ENCODE results near the gene ELL2. TPM values are rescaled to one million over a fixed set of nuclear protein-coding genes. Genes with fewer than 3 reads are reported as not detected.
"Not testable (repeated sequence)": the region's sequence is repeated elsewhere in the genome, so short reads cannot be mapped to it uniquely, and the experiment has no call there.

Gene ELL2
- polyA plus RNA-seq, 1 donor, result 2.8 TPM

- no peak for DNase-seq (ENCODE audit: low read depth)
These were observed 102.0 kb downstream of the ELL2 start for GRCh38 chr5:95859661-95860060.

- DNase-seq (ENCODE audit: low read depth), result peak; percentile 52
These were observed 102.7 kb downstream of the ELL2 start for GRCh38 chr5:95858661-95859595.

GRCh38 chr5:95858023-95858461, 103.6 kb downstream of the ELL2 start:
- DNase-seq (ENCODE audit: low read depth), result no peak

- DNase-seq (ENCODE audit: low read depth), result no peak
These were observed 104.3 kb downstream of the ELL2 start for GRCh38 chr5:95857185-95857945.

- no peak for DNase-seq (ENCODE audit: low read depth)
These were observed 105.1 kb downstream of the ELL2 start for GRCh38 chr5:95856501-95856981.

- no peak for DNase-seq (ENCODE audit: low read depth)
These were observed 108.2 kb downstream of the ELL2 start for GRCh38 chr5:95853490-95853889.

- no peak for DNase-seq (ENCODE audit: low read depth)
These were observed 109.1 kb downstream of the ELL2 start for GRCh38 chr5:95852567-95852966.

GRCh38 chr5:95851141-95851540, 110.5 kb downstream of the ELL2 start:
- not testable (repeated sequence) for DNase-seq (ENCODE audit: low read depth)

GRCh38 chr5:95850391-95850894, 111.2 kb downstream of the ELL2 start:
- no peak for DNase-seq (ENCODE audit: low read depth)

GRCh38 chr5:95848701-95849100, 113.0 kb downstream of the ELL2 start:
- no peak for DNase-seq (ENCODE audit: low read depth)

GRCh38 chr5:95847261-95847592, 114.4 kb downstream of the ELL2 start:
- DNase-seq (ENCODE audit: low read depth), result no peak

GRCh38 chr5:95846554-95847260, 114.9 kb downstream of the ELL2 start:
- DNase-seq (ENCODE audit: low read depth), result no peak

GRCh38 chr5:95845391-95845790, 116.3 kb downstream of the ELL2 start:
- DNase-seq (ENCODE audit: low read depth), result no peak

GRCh38 chr5:95843733-95844223, 117.9 kb downstream of the ELL2 start:
- DNase-seq (ENCODE audit: low read depth), result no peak

- DNase-seq (ENCODE audit: low read depth), result no peak
These were observed 118.7 kb downstream of the ELL2 start for GRCh38 chr5:95842854-95843544.

GRCh38 chr5:95841914-95842812, 119.5 kb downstream of the ELL2 start:
- DNase-seq (ENCODE audit: low read depth), result no peak

- no peak for DNase-seq (ENCODE audit: low read depth)
These were observed 120.5 kb downstream of the ELL2 start for GRCh38 chr5:95840956-95841705.

GRCh38 chr5:95839658-95840057, 122.0 kb downstream of the ELL2 start:
- no peak for DNase-seq (ENCODE audit: low read depth)

- DNase-seq (ENCODE audit: low read depth), result no peak
These were observed 123.1 kb downstream of the ELL2 start for GRCh38 chr5:95838556-95838955.

Data from forelimb muscle (tissue), 1 donor.